HG02943 (cell line): ENCODE data around the gene MFSD6L.

Source experiments
- ATAC-seq: cut with Tn5 transposase; IDR thresholded peaks from one replicate; pipeline ENCODE4 v1.9.1; 2021; ENCODE audit warnings: mild to moderate bottlenecking, low read depth, moderate library complexity; ENCODE audit not compliant: unreplicated experiment

Gene MFSD6L

DNA sequence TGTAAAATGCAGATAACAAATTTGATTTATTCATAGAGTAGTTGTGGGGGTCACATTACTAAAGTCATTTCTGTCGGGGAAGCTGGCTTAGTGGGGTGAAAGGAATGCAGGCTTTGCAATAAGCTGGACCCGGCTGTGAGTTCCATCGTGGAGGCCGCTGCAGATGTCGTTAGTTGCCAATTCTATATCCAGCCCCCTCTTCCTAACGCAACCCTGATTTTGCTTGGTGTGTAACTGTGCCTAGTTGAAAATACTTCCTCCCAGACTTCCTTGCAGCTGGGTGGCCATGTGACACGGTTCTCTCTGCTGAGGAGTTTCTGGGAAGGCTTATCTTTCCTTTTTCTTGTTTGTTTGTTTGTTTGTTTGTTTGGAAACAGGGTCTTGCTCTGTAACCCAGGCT lies 4.5 kb downstream of the MFSD6L start:
- no peak for ATAC-seq

DNA sequence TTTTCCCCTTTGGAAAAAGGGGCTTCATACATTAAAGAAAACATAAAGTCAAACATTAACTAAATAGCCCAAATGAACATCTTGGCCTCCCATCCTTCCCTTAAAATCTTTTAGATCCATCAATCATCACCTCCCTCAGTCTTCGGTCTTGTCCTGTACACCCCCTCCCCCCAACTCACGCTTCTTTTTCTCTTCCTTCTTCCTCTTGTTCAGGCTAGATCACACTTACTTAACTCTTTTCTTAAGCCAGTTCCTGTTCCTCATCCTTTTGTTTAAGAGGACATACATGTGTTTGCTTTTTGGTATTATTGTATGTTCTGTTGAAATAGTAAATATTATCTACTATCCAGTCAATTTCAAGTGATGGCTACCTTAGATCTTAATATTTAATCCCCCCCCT lies 5.5 kb downstream of the MFSD6L start:
- no peak for ATAC-seq

DNA sequence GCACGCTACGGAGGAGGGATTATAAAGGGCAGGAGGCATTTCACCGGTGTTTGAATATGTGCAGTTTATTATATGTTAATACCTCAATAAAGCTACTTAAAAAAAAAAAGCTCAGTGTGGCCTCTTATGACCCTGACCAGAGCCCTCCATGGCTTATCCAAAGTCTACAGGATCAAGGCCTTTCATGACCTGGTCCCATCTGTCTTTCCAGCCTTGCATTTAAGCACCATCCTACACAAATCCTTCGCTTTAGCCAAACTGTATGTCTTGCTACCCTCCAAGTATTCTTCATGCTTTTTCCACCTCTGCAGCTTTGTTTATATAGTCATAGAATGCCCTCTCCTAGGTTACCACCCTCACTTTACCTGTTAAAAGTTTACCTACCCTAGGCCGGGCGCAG lies 6.5 kb downstream of the MFSD6L start:
- no peak for ATAC-seq

DNA sequence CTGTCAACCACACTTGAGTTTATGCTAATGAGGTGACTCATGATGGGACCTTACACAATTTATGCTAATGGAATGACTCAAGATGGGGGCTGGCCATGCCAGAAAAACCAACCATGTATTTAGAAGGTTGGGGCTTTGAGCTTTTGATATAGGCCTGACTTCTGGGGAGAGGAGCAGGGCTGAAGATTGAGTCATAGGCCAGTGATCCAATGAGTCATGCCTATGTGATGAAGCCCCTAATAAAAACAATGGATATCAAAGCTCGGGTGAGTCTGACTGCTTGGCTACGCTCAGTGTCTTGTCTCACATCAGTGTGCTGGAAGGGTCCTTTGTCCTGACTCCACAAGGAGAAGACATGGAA lies 7.3 kb downstream of the MFSD6L start:
- ATAC-seq, result no peak

DNA sequence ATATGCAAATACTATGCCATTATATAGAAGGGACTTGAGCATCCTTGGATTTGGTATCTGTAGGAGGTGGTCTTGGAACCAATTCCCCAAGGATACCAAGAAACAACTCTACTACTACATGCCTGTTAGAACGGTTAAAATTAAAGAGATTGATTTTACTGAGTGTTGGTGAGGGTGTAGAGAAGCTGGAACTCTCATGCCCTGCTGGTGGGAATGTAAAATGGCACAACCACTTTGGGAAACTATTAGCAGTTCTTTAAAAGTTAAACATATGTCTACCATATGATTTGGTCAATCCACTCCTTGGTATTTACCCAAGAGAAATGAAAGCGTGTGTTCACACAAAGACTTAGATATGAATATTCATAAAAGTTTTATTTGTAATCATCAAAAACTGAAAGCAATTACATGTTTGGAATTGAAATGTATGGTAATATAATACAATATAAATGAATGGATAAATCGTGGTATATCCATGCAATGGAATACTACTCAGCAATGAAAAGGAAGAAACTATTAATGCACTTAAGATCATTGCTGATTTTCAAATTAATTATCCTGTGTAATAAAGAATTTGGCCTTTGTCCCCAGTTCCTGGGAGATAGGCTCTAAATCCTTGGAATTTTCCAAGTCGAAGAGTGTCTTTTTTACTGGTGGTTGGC lies 7.8 kb downstream of the MFSD6L start:
- no peak for ATAC-seq

DNA sequence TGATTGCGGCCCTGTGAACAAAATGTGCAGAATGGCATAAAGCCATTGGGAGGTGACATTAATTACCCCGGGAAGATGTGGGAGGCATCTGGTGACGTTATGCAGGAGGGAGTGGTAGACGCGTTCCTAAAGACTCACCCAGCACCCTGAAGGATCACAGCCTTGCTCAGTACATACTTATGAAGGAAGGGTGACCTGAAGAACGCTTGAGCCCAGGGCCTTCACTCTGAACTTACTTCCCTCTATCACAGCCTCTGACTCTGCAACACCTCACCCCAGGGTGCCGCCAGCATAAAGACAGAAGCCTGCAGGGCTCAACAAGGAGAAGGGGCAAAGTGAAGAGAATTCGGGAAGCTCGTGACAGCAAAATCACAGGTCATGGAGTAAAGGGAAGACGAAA lies 9.4 kb downstream of the MFSD6L start:
- ATAC-seq, result no peak

DNA sequence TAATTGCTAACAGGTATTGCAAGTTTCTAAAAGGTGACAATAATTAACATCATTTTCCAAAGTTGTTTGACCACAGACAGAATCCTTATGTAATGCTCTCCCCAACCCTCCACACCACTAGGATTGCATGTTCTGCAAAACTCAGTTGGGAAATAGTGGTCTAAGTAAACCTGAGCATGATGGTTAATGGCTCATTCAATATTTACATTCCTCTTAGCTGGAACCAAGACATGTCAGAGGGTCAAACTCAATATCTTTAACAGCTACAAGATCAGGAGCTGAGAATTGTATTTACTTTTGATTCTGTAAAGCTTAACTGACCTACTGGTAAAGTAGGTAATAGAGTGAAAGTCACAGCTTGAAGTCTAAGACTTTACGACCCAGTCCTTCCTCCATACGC lies 10.2 kb downstream of the MFSD6L start:
- no peak for ATAC-seq

DNA sequence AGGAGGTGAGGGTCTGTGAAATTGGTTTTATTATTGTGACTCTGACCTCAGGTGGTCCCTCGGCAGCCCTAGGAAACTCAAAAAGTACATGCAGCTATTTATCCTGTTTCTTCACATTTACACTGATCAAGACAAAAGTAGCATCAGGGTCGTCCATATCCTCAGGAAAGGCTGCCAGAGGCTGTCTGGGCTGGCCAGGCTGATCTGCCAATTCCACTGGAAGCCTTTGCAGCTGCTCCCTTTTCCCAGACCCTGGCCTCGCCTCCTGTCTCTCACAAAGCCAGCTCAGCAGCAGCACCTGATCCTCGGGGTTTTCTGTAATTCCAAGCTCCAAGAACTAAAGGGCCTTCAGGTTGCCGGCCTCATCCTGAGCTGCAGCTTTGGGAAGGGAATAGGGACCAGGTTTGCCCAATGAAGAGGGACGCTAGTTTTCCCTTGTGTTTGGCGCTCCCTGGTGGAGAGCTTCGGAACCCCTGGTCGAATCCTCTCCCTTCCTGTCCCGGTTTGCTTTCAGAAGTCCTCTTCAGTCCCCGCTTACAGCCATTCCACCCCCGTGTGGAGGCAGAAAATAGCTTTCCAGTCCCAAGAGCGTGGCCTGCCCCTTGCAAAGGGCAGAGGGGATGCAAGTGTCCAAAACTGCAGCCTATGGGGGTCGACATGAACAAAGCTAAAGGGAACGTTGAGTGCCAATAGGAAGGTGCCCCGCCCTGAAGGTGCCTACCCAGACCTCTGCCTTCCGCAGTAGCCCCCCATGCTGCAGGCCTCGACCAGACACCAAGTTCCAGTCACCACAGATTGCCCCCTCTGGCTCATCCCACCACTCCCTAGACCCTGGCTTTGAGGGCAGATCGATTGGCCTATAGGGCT lies 13.4 kb downstream of the MFSD6L start:
- no peak for ATAC-seq

DNA sequence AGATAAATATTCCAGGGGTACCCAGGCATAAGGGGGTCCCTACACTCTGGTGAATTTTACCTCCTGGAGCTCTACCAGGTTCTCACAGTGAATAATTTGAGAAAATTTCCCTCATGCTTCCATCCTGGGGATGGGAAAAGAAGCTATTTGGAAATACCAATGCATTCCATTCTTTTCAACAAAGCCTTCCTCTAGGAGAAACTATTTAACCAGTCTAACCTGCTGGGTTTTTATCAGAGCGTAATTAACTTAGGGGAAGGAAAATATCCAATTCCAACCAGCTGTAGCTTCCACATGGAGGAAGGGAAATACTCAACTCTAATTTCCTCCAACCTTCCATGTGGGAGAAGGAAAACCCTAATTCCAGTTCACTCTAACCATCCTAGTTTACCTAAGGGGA lies 17.0 kb downstream of the MFSD6L start:
- no peak for ATAC-seq

DNA sequence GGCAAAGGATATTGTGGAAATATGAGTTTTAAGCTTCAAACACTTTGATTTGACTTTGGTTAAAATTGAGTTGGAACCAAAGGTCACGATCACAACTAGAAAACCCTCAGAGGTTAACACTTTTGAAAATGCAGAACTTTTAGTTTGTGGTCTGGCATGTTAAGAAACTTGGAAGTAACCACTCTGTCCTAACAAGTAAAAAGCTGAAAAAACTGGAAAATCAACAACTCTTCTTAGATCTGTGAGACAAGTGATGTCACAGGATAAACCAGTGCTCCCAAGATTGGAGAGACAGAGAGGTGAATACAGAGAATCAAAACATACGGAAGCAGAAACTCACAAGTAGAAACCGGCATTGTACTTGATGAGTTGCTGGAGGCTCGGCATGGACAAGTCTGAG lies 17.4 kb downstream of the MFSD6L start:
- ATAC-seq, result no peak

DNA sequence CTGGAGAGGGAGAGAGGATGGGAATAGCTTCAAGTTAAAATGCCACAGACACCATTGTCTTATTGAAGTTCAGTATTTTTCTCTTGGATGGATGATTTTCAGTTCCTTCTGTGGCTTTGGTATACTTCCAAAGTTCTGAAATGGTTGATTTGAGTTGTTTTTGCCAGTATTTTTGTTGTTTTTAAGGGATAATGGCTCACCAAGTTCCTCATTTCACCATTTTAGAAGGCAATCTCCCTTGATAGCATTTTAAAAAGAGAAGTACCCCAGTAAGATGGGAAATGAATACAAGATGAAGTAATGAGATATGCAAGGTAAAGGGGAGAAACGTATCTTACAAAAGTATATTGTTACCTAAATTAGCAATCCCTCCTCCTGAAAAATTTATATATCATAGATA lies 22.3 kb downstream of the MFSD6L start:
- ATAC-seq, result no peak

DNA sequence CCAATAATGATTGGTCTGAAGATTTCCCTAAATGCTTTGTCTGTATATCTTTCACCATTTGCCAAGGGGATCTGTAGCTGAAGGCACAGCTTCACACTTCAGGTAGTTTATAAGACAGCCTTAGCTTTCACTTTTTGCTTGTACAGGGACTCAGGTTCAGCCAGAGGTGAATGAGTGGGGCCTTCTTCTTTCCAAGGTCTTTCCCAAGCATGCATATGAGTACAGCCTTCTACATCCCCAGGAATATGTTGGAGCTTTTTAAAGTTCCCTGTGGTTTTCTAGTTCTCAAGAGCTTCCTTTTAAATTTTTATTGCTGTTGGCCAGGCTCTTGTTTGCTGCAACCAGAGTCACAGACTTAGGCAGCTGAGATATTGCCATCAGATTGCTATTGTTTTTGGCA lies 22.9 kb downstream of the MFSD6L start:
- ATAC-seq, result no peak

DNA sequence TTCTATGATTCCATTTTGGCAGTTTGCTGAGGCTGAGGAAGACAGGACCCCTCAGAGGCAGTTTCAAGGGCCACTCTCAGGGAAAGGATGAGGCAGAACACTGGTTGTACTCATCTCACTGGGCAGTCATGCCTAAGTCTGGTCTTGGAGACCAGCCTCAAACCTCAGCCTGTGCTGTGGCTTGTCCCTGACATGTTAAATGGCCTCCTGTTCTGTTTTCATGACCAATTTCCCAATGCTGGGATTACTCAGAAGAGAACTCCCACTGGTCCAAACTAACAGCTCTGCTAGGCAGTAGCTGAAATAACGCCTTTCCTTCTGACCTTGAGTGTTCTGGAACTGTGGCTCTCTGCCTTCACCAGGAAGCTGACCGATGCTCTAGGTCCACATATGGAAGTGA lies 32.4 kb downstream of the MFSD6L start:
- no peak for ATAC-seq

DNA sequence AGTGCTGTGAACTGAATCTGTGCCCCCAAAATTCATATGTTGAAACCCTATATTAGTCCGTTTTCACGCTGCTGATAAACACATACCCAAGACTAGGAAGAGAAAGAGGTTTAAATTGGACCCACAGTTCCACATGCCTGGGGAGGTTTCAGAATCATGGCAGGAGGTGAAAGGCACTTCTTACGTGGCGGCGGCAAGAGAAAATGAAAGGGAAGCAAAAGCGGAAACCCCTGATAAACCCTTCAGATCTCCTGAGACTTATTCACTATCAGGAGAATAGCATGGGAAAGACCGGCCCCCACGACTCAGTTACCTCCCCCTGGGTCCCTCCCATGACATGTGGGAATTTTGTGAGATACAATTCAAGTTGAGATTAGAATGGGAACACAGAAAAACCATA lies 37.2 kb downstream of the MFSD6L start:
- no peak for ATAC-seq

DNA sequence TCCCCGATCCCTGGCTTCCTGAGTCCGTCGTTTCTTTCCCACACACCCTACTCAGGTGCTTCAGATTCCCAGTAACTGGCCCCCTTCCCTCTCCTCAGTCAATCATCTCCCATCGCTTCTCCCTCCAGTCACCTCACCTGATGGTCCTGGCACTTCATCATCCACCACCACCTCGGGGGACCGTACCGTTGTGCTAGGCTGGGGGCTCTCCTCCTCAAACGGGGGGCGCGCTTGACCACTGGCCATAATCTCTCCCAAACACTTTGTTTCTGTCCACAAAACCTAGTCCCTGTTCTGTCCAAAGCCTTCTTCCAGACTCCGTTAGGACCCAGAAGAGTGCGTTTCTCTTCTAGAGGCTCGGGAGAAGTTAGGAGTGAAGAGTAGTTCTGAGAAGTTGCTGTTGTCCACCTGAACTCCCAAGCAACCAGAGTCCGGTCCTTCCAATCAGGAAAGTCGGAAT lies 41.0 kb downstream of the MFSD6L start, which contains the start of gene SPDYE4:
Gene SPDYE4, minus strand, starts transcription at position 410 of the 460 bp plus-strand sequence. Its CDS starts 164 bp downstream, at position 246.
- ATAC-seq, result no peak

DNA sequence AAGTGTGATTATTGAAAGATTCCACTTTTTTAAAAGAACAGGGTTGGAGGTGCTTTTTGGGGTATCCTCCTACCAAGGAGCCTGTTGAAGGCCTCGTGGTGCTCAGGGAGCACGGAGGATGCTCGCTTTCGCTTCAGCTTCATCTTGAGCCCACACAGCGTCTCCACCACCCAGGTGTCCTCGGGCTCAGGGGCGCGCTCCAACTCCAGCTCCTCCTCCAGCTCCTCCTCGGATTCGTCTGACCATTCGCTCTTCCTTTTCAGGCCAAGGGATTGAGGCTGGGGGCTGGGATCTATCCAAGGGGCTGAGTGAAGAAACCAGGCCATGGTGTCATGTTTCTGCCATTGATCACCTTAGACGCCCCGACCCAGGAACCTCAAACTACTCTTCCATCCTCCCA lies 42.0 kb downstream of the MFSD6L start:
- no peak for ATAC-seq

DNA sequence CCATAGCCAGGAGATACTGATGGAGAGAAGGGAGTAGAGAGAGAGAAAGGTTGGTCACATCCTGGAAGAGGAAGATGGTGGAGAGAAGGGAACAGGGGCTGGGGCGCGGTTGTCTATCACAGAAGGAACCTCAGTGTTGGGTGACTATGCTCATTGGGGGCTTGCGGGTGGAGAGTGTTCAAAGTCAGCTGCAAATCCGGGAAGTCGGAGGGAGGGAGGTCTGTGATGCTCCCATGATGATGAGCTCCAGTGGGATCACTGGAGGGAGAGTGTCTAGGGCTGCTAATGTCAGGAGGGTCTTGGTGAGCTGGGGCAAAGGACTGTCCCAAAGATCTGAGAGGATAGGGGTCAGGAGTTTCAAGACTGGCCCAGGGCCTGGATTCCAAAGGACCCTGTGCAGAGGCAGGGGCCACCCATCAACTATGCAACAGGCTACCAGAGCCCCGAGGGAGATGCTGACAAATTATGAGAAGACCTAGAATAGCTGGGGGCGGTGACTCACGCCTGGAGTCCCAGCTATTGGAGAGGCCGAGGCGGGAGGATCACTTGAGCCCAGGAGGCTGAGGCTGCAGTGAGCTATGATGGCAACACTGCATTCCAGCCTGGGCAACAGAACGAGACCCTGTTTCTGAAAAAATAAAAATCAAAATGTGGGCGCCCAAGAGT lies 43.4 kb downstream of the MFSD6L start:
- no peak for ATAC-seq

DNA sequence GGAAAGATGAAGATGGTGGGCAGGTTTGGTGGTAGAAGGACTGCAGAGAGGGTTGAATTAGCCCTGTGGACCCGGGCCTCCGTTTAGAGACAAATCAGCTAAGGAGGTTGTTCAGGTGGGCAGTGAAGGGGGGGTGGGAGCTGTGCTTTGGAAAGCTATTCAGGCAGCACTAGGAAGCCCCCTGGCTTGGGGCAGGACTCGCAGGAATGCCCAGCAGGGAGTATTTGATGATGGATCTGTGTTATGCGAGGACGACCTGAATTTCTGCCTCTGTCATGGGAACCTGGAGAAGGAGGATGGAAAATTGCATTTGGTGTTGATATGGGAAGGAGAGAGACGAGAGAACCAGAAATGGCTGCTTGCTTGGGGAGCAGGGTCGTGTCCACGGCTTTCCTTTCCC lies 44.3 kb downstream of the MFSD6L start:
- no peak for ATAC-seq

DNA sequence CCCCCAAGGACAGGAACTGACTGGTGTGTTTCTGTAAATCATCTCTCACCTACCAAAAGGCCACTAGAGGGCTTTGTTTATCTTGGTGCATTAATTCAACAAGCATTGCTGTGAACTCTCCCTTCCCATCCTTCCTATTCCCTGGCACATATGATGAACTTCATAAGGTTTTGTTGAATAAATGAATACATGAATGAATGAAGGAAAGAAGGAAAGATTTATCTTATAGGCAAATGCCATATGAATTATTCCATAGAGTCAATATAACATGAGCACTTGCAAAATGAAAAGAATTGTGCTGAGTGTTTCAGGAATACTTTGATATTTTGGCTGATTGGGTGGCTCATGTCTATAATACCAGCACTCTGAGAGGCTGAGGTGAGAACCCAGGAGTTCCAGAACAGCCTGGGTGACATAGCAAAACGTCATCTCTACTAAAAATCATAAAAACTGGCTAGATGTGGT lies 45.2 kb downstream of the MFSD6L start:
- ATAC-seq, result no peak

DNA sequence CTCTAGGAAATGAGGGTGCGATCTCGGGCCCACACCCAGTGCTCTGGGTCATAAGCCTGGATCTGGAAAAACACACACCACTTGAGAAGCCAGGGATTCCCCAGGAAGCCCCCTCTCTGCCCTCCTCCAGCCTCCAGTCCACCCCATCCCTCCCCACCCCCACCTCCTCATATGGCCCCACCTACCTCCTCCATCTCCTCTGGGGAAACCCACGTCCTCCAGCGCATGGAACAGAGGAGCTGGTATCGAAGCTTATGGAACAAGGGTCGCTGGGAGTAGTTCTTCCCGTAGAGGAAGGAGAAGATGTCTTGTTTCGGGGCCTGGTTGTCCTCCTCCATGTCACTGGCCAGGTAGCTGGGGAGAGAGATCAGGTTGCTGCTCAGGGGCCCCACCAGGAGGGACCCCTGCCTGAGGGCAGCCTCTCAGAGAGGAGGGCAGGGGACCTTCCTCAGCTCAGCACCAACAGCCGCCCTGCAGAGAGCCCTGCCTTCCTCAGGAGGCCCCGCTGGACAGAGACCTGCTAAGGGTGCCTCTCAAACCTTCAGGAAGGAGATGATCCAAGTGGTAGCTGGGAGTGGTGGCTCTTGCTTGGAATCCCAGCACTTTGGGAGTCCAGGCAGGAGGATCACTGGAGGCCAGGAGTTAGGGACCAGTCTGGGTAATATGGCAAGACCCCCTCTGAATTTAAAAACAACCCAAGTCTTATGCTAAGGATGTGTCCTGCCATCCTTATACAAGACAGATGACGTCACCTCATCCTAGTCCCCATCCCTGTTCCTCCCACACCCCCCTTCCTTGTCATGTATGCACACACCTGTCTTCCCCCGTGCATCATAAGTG lies 45.8 kb downstream of the MFSD6L start:
- ATAC-seq, result no peak
